ENCODE measurements around the gene LSM14B.
"Not testable (repeated sequence)": the region's sequence is repeated elsewhere in the genome, so short reads cannot be mapped to it uniquely, and the experiment has no call there.

The LSM14B gene

DNA sequence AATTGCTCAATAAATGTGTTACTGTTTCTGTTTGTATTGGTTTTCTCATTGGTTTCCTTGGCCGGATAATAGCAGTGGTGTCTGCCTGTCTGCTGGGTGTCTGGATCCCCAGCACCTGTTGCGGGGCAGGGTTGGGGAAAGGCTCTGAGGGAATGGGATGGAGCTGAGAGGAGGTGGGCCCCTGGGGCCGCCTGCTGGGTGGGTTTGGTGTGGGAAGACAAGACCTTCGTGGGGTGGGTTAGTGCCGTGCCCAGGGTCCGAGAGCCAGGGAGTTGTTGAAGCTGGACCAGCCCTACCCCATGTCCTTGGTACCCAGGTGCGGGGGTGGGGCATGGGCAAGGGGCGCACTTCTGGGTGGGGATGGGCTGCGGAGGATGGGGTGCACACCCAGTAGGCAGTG lies 25.3 kb downstream of the LSM14B start:
- no peak for DNase-seq (ENCODE audit: low read depth)

DNA sequence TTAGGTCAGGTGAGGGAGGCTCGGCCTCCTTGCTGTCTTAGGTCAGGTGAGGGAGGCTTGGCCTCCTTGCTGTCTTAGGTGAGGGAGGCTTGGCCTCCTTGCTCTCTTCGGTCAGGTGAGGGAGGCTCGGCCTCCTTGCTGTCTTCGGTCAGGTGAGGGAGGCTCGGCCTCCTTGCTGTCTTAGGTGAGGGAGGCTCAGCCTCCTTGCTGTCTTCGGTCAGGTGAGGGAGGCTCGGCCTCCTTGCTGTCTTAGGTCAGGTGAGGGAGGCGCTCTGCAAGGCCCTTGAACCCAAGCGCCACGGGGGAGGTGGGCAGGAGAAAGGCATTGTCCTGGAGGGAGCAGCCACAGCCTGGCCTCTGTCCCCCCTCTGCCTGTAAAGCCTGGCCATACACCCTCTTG lies 26.1 kb downstream of the LSM14B start:
- DNase-seq (ENCODE audit: low read depth) = not testable (repeated sequence)

GRCh38 chr20:62148908-62149314 lies 26.6 kb downstream of the LSM14B start:
- no peak for DNase-seq (ENCODE audit: low read depth)

DNA sequence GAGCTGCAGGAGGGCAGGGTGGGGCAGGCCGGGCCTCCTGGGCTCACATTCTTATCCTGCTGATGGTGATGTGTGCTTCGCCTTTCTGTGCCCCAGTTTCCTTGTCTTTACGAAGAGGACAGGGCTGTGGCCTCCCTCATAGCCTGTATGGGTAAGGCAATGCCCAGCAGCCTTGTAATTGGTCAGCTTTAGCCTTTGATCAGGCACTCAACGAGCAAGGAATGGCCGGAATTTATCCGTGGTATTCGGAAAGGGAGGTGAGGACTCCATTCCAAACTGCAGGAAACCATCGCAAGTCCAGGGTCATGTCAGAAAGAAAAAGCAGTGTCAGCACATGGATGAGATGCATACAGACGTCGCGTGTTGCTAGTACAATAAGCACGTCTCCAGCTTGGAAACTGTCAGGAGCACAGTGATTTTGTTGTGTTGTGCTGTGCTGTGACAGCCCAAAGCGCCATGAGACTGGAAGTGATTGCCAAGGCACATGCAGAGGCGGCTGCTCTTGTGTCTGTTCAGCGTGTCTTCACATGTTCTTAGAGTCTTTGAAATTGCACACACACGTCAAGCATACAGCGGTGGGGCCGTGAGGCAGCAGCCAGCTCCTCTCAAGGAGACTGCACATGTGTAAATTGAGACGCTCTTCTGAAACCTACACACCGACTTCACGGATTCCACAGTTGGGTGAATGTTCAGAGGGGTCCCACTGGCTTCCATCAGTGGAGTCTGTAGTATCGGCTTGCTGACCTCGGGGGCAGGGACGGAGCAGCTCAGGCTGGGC lies 27.4 kb downstream of the LSM14B start:
- DNase-seq (ENCODE audit: low read depth) = no peak

DNA sequence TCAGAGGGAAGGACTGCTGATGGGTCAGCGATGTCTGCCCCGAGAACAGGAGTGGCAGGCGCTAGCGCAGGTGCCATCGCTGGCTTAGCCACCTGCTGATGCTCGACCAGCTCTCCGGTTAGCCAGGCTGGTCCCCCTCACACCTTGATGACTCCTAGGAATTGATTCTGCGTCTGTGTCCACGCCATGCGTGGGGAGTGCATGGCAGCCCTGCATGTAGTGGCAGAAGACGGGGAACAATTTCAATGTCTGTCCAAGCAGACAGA lies 28.0 kb downstream of the LSM14B start:
- DNase-seq (ENCODE audit: low read depth) = no peak

DNA sequence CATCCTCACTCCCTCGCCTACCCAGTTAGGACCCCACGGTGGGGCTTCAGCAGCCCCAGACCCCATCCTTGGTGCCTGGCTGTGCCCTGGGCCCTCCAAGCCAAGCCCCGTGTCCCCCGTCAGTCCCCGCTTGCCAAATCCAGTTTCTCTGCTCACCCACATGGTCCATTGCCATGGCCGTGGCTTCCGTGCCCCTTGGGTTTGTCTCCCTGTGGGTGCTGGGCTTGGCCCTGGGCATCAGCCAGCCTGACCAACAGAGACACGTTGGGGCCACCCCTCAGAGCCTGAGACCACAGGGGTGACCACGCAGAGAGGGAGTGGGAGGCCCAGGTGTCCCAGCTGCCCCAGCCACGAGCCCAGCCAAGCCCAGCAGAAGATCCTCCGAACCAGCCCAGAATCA lies 28.9 kb downstream of the LSM14B start:
- DNase-seq (ENCODE audit: low read depth) = no peak

DNA sequence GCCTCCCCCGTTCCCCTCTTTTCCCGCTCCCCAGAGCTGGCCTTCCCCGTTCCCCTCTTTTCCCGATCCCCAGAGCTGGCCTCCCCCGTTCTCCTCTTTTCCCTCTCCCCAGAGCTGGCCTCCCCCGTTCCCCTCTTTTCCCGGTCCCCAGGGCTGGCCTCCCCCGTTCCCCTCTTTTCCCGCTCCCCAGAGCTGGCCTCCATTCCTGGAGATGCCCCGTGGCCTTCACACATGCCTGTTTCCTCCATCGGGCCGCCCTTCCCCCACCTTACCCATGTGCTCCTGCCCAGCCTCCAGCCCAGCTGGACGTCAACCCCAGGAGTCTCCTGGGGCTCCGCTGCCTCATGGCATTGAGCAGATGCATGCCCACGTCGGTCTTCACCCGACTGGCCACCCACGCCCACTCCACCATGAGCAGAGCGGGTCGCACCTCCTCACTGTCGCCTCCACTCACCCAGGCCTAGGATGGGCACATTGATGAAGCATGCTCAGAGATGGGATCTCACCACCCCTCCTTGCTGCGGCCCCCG lies 29.6 kb downstream of the LSM14B start:
- DNase-seq (ENCODE audit: low read depth) = no peak

- DNase-seq (ENCODE audit: low read depth) = no peak
These were observed 33.4 kb downstream of the LSM14B start for GRCh38 chr20:62155428-62156253.

- no peak for DNase-seq (ENCODE audit: low read depth)
These were observed 33.9 kb downstream of the LSM14B start for GRCh38 chr20:62156254-62156556.

DNA sequence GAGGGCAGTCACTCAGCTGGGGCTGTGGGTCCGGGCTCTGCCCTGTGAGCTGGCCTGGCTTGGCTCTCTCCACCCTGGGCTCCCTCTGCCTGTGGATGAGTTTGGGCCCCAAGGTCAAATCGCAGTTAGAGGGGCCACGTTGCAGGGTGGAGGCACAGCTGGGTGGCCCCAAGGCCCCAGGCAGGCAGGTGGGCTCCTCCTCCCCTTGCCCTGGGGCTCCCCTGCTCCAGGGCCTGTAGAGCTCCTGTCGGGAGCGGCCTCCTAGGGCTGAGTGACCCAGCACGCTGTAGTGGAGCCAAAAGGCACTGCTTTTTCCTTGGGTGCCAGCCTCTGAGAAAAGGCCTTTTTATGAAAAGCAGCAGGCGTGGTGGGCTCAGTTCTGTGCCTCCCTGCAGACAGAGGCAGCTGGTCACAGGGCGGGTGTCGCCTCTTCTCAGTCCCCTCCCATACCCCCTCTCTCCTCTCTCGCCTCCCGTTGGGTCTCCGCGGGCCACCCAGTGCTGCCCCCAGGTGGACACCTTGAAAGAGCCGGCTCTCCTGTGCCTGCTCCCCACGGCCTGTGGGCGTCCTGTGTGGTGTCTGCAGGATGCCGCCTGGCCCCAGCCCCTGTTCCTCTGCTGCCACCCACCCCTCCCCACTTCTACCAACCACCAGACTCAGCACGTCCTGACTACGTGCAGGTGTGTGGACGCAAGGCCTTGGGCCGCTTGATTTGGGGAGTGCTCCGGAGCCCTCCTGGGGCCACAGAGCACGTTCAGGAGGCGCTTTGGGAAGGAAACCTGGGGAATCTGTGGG lies 34.5 kb downstream of the LSM14B start:
- no peak for DNase-seq (ENCODE audit: low read depth)

GRCh38 chr20:62157387-62158087 lies 35.3 kb downstream of the LSM14B start:
- DNase-seq (ENCODE audit: low read depth) = no peak

- no peak for DNase-seq (ENCODE audit: low read depth)
These were observed 35.8 kb downstream of the LSM14B start for GRCh38 chr20:62158088-62158400.

DNA sequence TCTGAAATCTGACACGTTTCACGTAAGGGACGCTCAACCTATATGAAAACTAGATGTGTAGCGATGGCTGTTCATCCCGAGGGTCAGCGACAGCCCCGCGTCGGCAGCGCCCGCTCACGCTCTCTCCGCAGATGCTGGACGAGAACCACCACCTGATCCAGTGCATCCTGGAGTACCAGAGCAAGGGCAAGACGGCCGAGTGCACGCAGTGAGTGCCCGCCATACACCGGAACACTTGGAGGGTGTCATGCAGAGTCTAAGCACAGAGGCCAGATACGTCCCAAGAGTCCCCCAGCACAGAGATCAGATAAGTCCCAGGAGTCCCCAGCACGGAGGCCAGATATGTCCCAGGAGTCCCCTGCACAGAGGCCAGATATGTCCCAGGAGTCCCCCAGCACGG lies 36.3 kb downstream of the LSM14B start:
- DNase-seq (ENCODE audit: low read depth) = no peak

DNA sequence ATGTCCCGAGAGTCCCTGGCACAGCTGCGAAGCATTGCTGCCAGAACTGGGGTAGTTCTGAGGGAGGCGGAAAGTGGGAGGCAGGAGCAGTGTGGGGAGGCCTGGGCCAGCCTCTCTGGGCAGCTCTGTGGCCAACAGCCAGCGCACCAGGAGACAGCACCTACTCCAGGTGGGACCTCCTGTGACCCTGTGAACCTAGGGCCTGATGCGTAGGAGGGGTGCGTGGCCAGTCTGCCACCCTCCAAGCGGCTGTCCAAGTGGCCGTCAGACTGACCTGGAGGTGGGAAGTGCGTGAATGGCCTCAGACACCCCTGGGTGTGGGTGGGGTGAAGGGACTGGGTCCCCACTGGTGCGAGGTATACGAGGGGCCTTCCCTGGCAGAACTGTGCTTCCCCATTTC lies 36.8 kb downstream of the LSM14B start:
- no peak for DNase-seq (ENCODE audit: low read depth)

DNA sequence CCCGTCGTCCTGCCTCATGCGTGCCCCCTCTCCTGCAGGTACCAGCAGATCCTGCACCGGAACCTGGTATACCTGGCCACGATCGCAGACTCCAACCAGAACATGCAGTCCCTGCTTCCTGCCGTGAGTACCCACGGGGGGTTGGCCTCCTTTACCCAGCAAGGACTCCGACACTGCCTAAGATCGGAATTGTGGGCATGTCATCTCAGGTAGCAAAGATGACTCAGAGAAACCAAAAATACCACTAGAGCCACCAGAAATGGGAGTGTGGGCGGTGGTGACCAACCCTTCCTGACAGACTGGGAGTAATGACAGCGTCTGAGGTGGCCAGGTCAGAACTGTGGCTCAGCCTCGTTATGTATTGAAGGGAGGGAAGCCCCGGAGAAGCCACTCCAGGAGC lies 37.6 kb downstream of the LSM14B start:
- DNase-seq (ENCODE audit: low read depth) = no peak

DNA sequence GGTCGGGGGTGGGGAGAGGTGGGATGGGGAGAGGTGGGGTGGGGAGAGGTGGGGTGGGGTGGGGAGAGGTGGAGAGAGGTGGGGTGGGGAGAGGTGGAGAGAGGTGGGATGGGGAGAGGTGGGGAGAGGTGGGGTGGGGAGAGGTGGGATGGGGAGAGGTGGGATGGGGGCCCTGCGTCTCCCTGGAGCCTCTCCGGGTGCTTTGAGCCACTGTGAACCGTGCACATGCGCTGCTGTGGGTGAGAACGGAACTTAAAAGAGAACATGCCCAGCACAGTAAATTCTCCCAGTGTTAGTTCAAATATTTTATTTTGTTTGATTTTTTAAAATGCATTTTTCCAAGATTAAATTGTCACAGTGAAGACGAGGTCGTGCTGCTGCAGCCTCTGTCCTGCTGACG lies 38.0 kb downstream of the LSM14B start:
- no peak for DNase-seq (ENCODE audit: low read depth)

- DNase-seq (ENCODE audit: low read depth) = no peak
These were observed 38.6 kb downstream of the LSM14B start for GRCh38 chr20:62160876-62161275.

GRCh38 chr20:62161347-62161746 lies 39.1 kb downstream of the LSM14B start:
- DNase-seq (ENCODE audit: low read depth) = no peak

DNA sequence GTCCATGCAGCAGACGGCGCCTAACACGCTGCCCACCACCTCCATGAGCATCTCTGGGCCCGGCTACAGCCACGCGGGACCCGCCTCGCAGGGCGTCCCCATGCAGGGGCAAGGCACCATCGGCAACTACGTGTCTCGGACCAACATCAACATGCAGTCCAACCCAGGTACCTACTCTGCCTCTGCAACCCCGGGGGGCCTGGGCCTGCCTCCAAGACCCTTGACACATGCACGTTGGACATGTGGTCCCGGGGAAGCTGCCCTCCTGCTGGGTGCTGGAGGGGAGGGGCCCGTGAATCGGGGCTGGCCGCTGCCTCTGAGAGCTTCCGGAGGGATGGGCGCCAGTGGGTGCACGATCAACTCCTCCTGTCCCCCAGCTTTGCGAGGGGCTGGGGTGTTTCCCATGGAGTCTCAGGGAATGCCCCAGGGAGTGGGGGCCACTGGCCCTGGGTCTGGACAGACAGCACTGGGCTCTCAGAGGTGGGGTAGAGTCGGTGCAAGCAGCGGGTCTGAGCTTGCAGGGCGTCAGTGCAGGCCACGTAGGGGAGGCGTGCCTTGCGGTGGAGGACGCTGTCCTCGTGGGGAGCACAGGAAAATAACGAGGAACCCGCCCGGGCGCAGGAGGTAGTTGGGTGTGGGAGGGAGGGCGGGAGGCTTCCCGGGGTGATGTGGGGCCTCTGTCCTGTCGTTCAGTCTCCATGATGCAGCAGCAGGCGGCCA lies 40.6 kb downstream of the LSM14B start:
- no peak for DNase-seq (ENCODE audit: low read depth)

DNA sequence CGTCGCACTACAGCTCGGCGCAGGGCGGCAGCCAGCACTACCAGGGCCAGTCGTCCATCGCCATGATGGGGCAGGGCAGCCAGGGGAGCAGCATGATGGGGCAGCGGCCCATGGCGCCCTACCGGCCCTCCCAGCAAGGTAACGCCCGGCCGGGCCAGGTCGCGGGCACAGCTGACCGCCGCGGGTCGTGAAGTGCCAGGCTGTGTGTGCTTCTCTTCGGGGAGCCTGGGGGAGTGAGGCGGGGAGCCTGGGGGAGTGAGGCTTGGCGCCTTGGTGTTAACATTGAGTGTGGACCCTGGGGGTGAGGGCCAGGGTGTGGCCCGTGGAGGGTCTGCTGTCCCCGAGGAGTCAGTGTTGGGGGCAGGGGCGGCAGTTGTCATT lies 41.2 kb downstream of the LSM14B start:
- no peak for DNase-seq (ENCODE audit: low read depth)

DNA sequence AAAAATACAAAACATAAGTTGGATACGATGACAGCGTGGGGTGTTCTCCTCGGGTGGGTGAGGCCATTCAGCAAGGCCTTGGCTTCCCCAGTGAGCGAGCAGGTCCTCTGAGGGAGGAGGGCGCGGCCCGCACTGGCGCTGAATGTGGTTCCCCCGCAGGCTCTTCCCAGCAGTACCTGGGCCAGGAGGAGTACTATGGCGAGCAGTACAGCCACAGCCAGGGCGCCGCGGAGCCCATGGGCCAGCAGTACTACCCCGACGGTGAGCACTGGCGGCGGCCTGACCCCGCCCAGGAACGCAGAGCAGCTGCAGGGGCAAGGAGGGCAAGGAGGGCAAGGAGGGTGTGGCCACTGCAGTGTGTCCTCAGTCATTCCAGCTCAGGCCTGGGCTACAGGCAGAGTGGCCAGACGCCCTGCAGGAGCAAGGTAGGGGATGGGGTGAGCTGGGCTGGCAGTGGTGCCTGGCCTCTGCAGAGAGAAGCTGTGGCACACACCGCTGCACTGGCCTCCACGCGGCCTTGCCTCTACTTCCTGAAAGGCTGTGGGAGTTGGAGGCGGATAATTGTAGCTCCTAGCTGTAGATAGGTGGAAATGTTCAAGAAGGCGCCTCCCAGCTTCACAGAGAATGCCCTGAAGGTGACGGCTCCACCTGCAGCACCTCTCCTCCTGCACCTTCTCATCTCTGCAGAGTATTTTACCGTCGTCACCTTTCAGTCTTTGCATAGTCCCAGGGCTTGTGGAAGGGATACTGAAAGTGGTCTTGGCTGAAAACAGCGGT lies 41.9 kb downstream of the LSM14B start:
- DNase-seq (ENCODE audit: low read depth) = no peak

All from GM04503 (cell line).